Parathyroid adenoma (tissue), 2 donors: ENCODE results near the gene PDCD1.

Experiments
- H2AFZ ChIP-seq: fragments of 300-600 bp; sonication (generic); one replicate; pipeline ENCODE4 v1.7.0; 2017; ENCODE audit warnings: antibody characterized with exemption, mild to moderate bottlenecking
- H3K27ac ChIP-seq: fragments of 300-600 bp; sonication (generic); one replicate; pipeline ENCODE4 v1.7.0; 2017
- H3K27me3 ChIP-seq: fragments of 300-600 bp; sonication (generic); one replicate; pipeline ENCODE4 v1.7.0; 2017; ENCODE audit warnings: low read length; ENCODE audit not compliant: control insufficient read depth, insufficient read depth
- H3K36me3 ChIP-seq: fragments of 300-600 bp; sonication (generic); one replicate; pipeline ENCODE4 v1.7.0; 2017; ENCODE audit warnings: low read length; ENCODE audit not compliant: control insufficient read depth, insufficient read depth
- H3K4me1 ChIP-seq: fragments of 300-600 bp; sonication (generic); one replicate; pipeline ENCODE4 v1.7.0; 2017; ENCODE audit warnings: control low read depth
- H3K4me2 ChIP-seq: fragments of 300-600 bp; sonication (generic); one replicate; pipeline ENCODE4 v1.7.0; 2017; ENCODE audit warnings: low read length
- H3K4me3 ChIP-seq: fragments of 300-600 bp; sonication (generic); one replicate; pipeline ENCODE4 v1.7.0; 2017; ENCODE audit warnings: low read depth, low read length
- H3K79me2 ChIP-seq: fragments of 300-600 bp; sonication (generic); one replicate; pipeline ENCODE4 v1.7.0; 2017; ENCODE audit warnings: control low read depth
- H3K9ac ChIP-seq: fragments of 300-600 bp; sonication (generic); one replicate; pipeline ENCODE4 v1.7.0; 2017; ENCODE audit warnings: mild to moderate bottlenecking
- H3K9me3 ChIP-seq: fragments of 300-600 bp; sonication (generic); one replicate; pipeline ENCODE4 v1.7.0; 2017; ENCODE audit warnings: low read length; ENCODE audit not compliant: control insufficient read depth
- CTCF ChIP-seq: fragments of 300-600 bp; sonication (generic); IDR thresholded peaks from one replicate; pipeline ENCODE4 v1.7.0; 2017; ENCODE audit warnings: antibody characterized with exemption, mild to moderate bottlenecking
- donor health status: primary hyperparathyroidism.

Gene PDCD1

DNA sequence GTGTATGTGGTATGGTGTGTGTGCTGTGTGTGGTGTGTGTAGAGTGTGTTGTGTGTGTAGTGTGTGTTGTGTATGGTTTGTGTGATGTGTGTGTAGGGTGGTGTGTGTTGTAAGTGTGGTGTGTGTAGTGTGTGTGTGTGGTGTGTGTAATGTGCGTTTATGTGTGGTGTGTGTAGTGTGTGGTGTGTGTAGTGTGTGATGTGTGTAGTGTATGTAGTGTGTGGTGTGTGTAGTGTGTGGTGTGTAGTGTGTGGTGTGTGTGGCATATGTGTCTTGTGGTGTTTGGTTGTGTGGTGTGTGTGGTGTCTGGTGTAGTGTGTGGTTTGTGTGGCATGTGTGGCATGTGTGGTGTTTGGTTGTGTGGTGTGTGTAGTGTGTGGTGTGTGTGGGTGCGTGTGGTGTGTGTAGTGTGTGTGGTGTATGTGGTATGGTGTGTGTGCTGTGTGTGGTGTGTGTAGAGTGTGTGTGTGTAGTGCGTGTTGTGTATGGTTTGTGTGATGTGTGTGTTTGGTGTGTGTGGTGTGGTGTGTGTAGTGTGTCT is 6.8 kb upstream of the PDCD1 start:
- Histone ChIP-seq H3K4me2 (no peak overlapping the region), H3K9ac (no peak overlapping the region), H3K79me2 (no peaks in the 10 kb centered on the region), H3K4me1 (no peaks in the 10 kb centered on the region), H3K9me3 (no peaks in the 10 kb centered on the region), H3K4me3 (no peak overlapping the region), H3K36me3 (no peaks in the 10 kb centered on the region), H2AFZ (no peak overlapping the region), H3K27me3 (no peaks in the 10 kb centered on the region), H3K27ac (no peak overlapping the region)
- TF ChIP-seq CTCF, result no peak

- Histone ChIP-seq H3K4me2 (no peak overlapping the region), H3K27me3 (no peaks in the 10 kb centered on the region), H3K27ac (no peak overlapping the region), H3K9me3 (no peaks in the 10 kb centered on the region), H3K36me3 (no peaks in the 10 kb centered on the region), H3K4me3 (no peak overlapping the region), H3K4me1 (no peaks in the 10 kb centered on the region), H3K79me2 (no peaks in the 10 kb centered on the region), H3K9ac (no peak overlapping the region), H2AFZ (no peak overlapping the region)
- TF ChIP-seq CTCF, result no peak
Measured at GRCh38 chr2:241864850-241865213, 6.1 kb upstream of the PDCD1 start.

DNA sequence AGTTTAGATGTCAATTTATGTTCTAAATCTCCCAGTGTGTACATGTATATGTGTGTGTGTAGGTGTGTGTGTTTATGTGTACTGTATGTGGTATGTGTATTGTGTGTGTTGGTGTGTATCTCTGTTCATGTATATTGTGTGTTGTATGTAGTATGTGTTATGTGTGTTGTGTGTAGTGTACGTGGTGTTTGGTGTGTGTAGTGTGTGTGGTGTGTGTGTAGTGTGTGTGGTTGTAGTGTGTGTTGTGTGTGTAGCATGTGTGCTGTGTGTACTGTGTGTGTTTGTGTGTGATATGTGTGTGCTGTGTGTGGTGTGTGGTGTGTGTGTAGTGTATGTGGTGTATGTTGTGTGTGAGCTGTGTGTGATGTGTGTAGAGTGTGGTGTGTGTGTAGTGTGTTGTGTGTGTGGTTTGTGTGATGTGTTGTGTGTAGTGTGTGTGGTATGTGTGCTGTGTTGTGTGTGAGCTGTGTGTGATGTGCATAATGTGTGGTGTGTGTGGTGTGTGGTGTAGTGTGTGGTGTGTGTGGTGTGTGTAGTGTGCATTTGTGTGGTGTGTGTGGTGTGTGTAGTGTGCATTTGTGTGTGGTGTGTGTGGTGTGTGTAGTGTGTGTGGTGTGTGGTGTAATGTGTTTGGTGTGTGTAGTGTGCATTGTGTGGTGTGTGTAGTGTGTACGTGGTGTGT is 5.6 kb upstream of the PDCD1 start:
- Histone ChIP-seq H3K9ac (no peak overlapping the region), H3K9me3 (no peaks in the 10 kb centered on the region), H3K4me2 (no peak overlapping the region), H3K4me3 (no peak overlapping the region), H3K4me1 (peaks cover 5% of the 10 kb centered on the region), H3K27me3 (no peaks in the 10 kb centered on the region), H3K36me3 (no peaks in the 10 kb centered on the region), H3K79me2 (no peaks in the 10 kb centered on the region), H3K27ac (no peak overlapping the region), H2AFZ (no peak overlapping the region)
- no peak for TF ChIP-seq CTCF

GRCh38 chr2:241863536-241863954 is 4.9 kb upstream of the PDCD1 start:
- Histone ChIP-seq H3K4me3 (no peak overlapping the region), H3K4me1 (peaks cover 7% of the 10 kb centered on the region)
- no peak for TF ChIP-seq CTCF

More at GRCh38 chr2:241863536-241863954, 4.9 kb upstream of the PDCD1 start:
- peak overlapping the region; percentile 13 for H3K4me2 ChIP-seq
- H3K27me3 ChIP-seq, result no peaks in the 10 kb centered on the region
- no peaks in the 10 kb centered on the region for H3K9me3 ChIP-seq
- H3K27ac ChIP-seq, result no peak overlapping the region
- H3K9ac ChIP-seq, result no peak overlapping the region
- no peaks in the 10 kb centered on the region for H3K79me2 ChIP-seq
- H3K36me3 ChIP-seq, result no peaks in the 10 kb centered on the region
- H2AFZ ChIP-seq, result no peak overlapping the region
